PC-3 (cell line): Measurements from ENCODE around the gene FBXW10B.
"Not testable (repeated sequence)": the region's sequence is repeated elsewhere in the genome, so short reads cannot be mapped to it uniquely, and the experiment has no call there.

ENCODE experiments used
- EZH2phosphoT487 ChIP-seq: fragments of 300-600 bp; sonication (generic); IDR thresholded peaks from 2 replicates; pipeline ENCODE4 v1.6.1; 2018; ENCODE audit warnings: mild to moderate bottlenecking, antibody characterized with exemption, low read length, borderline replicate concordance
- TF ChIP-seq, protein P1 (sequence below): fragments of 300-600 bp; sonication (generic); conservative IDR thresholded peaks from 2 replicates; pipeline ENCODE4 v1.5.1; 2017; ENCODE audit warnings: antibody characterized with exemption, low read depth, mild to moderate bottlenecking, low read length

- TF ChIP-seq, protein P1, sequence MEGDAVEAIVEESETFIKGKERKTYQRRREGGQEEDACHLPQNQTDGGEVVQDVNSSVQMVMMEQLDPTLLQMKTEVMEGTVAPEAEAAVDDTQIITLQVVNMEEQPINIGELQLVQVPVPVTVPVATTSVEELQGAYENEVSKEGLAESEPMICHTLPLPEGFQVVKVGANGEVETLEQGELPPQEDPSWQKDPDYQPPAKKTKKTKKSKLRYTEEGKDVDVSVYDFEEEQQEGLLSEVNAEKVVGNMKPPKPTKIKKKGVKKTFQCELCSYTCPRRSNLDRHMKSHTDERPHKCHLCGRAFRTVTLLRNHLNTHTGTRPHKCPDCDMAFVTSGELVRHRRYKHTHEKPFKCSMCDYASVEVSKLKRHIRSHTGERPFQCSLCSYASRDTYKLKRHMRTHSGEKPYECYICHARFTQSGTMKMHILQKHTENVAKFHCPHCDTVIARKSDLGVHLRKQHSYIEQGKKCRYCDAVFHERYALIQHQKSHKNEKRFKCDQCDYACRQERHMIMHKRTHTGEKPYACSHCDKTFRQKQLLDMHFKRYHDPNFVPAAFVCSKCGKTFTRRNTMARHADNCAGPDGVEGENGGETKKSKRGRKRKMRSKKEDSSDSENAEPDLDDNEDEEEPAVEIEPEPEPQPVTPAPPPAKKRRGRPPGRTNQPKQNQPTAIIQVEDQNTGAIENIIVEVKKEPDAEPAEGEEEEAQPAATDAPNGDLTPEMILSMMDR: not testable (repeated sequence)
- not testable (repeated sequence) for TF ChIP-seq EZH2phosphoT487
These were observed 6.4 kb downstream of the FBXW10B start for GRCh38 chr17:15613111-15613510.
